ENCODE measurements around the gene UBE4B.
A peak's percentile ranks its signal among the peaks of the same experiment; 100 is the strongest.
"Not testable (repeated sequence)": the region's sequence is repeated elsewhere in the genome, so short reads cannot be mapped to it uniquely, and the experiment has no call there.

Gene UBE4B

DNA sequence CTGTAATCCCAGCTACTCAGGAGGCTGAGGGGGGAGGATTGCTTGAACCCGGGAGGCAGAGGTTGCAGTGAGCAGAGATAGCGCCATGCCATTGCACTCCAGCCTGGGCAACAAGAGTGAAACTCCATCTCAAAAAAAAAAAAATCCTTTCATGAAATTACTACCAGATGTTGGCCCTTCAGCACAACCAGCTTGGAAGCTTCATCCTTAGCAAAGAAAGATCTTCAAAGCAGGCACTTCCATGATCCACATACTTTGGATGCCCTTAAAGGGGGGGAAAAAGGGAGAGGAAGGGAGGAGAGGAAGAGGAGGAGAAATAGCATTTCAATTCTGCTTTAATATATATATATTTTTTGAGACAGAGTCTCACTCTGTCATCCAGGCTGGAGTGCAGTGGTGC lies 12.1 kb upstream of the UBE4B start:
- H3K9me3 Mint-ChIP-seq, H3K36me3 Mint-ChIP-seq, H3K4me3 Mint-ChIP-seq, DNase-seq, CTCF ChIA-PET, H3K27ac Mint-ChIP-seq, H3K4me1 Mint-ChIP-seq: not testable (repeated sequence)
- H3K27me3 Mint-ChIP-seq = peaks cover 25% of the 10 kb centered on the region

GRCh38 chr1:10021992-10022391 lies 10.8 kb upstream of the UBE4B start:
- not testable (repeated sequence) for H3K4me1 Mint-ChIP-seq, H3K9me3 Mint-ChIP-seq, DNase-seq, H3K4me3 Mint-ChIP-seq, H3K27ac Mint-ChIP-seq, H3K36me3 Mint-ChIP-seq
- peaks cover 18% of the 10 kb centered on the region for H3K27me3 Mint-ChIP-seq
- CTCF ChIA-PET = interaction anchor here (0.7 kb wide), 2 partner anchors 144 to 187 kb away, joined by 3 read pairs; no protein-coding TSS in a partner anchor

GRCh38 chr1:10022656-10023055 lies 10.1 kb upstream of the UBE4B start:
- Mint-ChIP-seq H3K36me3 (no peaks in the 10 kb centered on the region), H3K27me3 (peaks cover 18% of the 10 kb centered on the region), H3K4me3 (no peak overlapping the region), H3K27ac (no peak overlapping the region), H3K9me3 (no peaks in the 10 kb centered on the region), H3K4me1 (peaks cover 5% of the 10 kb centered on the region)
- CTCF ChIA-PET = no interaction called here
- no peak for DNase-seq

GRCh38 chr1:10025354-10025753 lies 7.4 kb upstream of the UBE4B start:
- Mint-ChIP-seq H3K4me3 (no peak overlapping the region), H3K27me3 (peaks cover 14% of the 10 kb centered on the region), H3K36me3 (no peaks in the 10 kb centered on the region), H3K9me3 (no peaks in the 10 kb centered on the region), H3K27ac (no peak overlapping the region), H3K4me1 (no peaks in the 10 kb centered on the region)
- DNase-seq = no peak
- CTCF ChIA-PET = no interaction called here

DNA sequence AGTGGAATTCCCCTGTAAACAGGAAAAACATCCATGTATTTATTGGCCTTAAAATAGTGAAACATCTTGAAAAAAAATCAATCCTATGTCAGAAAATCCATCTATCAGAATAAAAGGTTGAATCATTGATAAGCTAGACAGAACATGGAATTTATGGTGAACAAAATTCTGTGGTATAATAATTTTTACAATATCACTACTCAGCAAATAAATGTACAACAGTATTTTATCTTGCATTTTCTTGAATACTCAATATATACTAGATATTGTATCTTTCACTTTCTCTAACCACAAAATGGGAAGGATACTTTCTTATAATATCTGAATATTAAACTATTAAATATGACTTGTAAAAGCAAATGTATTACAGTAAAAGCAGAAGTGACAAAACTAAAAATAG lies 5.7 kb upstream of the UBE4B start:
- CTCF ChIA-PET = interaction anchor here (0.6 kb wide), 1 partner anchor 12 kb away, joined by 3 read pairs; no protein-coding TSS in a partner anchor
- H3K4me3 Mint-ChIP-seq = no peak overlapping the region
- no peak for DNase-seq
- peaks cover 4% of the 10 kb centered on the region for H3K4me1 Mint-ChIP-seq
- peaks cover 9% of the 10 kb centered on the region for H3K27me3 Mint-ChIP-seq
- H3K36me3 Mint-ChIP-seq = no peaks in the 10 kb centered on the region
- no peaks in the 10 kb centered on the region for H3K9me3 Mint-ChIP-seq
- no peak overlapping the region for H3K27ac Mint-ChIP-seq

DNA sequence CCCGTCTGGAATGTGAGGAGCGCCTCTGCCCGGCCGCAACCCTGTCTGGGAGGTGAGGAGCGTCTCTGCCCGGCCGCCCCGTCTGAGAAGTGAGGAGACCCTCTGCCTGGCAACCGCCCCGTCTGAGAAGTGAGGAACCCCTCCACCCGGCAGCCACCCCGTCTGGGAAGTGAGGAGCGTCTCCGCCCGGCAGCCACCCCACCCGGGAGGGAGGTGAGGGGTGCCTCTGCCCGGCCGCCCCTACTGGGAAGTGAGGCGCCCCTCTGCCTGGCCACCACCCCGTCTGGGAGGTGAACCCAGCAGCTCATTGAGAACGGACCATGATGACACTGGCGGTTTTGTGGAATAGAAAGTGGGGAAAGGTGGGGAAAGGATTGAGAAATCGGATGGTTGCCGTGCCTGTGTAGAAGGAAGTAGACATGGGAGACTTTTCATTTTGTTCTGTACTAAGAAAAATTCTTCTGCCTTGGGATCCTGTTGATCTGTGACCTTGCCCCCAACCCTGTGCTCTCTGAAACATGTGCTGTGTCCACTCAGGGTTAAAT lies 3.7 kb upstream of the UBE4B start:
- DNase-seq, H3K9me3 Mint-ChIP-seq, H3K27me3 Mint-ChIP-seq, H3K4me3 Mint-ChIP-seq, H3K27ac Mint-ChIP-seq, H3K36me3 Mint-ChIP-seq, CTCF ChIA-PET: not testable (repeated sequence)
- H3K4me1 Mint-ChIP-seq = peaks cover 17% of the 10 kb centered on the region

- Mint-ChIP-seq H3K4me3 (no peak overlapping the region), H3K36me3 (peaks cover 2% of the 10 kb centered on the region), H3K27me3 (no peaks in the 10 kb centered on the region), H3K9me3 (no peaks in the 10 kb centered on the region), H3K27ac (no peak overlapping the region), H3K4me1 (peaks cover 28% of the 10 kb centered on the region)
- DNase-seq = no peak
- CTCF ChIA-PET = no interaction called here
Observed at GRCh38 chr1:10031461-10031860, 1.3 kb upstream of the UBE4B start.

- DNase-seq = no peak
- Mint-ChIP-seq H3K4me3 (peak overlapping the region; percentile 97), H3K4me1 (peaks cover 28% of the 10 kb centered on the region), H3K36me3 (peaks cover 8% of the 10 kb centered on the region), H3K27ac (peak overlapping the region; percentile 96), H3K27me3 (no peaks in the 10 kb centered on the region), H3K9me3 (no peaks in the 10 kb centered on the region)
- CTCF ChIA-PET = interaction anchor here (1.0 kb wide), 1 partner anchor 177 kb away, joined by 3 read pairs; the partner anchor contains the start of gene KIF1B
Observed at GRCh38 chr1:10033359-10033845, 644 bp downstream of the UBE4B start.

- CTCF ChIA-PET = no interaction called here
- H3K36me3 Mint-ChIP-seq = peaks cover 18% of the 10 kb centered on the region
Observed at GRCh38 chr1:10042746-10043145, 10.0 kb downstream of the UBE4B start.

GRCh38 chr1:10045480-10046355 lies 13.0 kb downstream of the UBE4B start:
- no peak overlapping the region for H3K27ac Mint-ChIP-seq
- H3K27me3 Mint-ChIP-seq = no peaks in the 10 kb centered on the region
- DNase-seq = no peak
- peaks cover 3% of the 10 kb centered on the region for H3K4me1 Mint-ChIP-seq
- H3K36me3 Mint-ChIP-seq = peaks cover 18% of the 10 kb centered on the region
- H3K9me3 Mint-ChIP-seq = no peaks in the 10 kb centered on the region
- no peak overlapping the region for H3K4me3 Mint-ChIP-seq
- CTCF ChIA-PET = no interaction called here

More at GRCh38 chr1:10042746-10043145, 10.0 kb downstream of the UBE4B start:
- Mint-ChIP-seq H3K4me1 (peaks cover 3% of the 10 kb centered on the region), H3K27ac (no peak overlapping the region), H3K4me3 (no peak overlapping the region), H3K9me3 (no peaks in the 10 kb centered on the region), H3K27me3 (no peaks in the 10 kb centered on the region)
- no peak for DNase-seq

- CTCF ChIA-PET = no interaction called here
- no peak overlapping the region for H3K27ac Mint-ChIP-seq
Observed at GRCh38 chr1:10046356-10047085, 13.8 kb downstream of the UBE4B start.

DNA sequence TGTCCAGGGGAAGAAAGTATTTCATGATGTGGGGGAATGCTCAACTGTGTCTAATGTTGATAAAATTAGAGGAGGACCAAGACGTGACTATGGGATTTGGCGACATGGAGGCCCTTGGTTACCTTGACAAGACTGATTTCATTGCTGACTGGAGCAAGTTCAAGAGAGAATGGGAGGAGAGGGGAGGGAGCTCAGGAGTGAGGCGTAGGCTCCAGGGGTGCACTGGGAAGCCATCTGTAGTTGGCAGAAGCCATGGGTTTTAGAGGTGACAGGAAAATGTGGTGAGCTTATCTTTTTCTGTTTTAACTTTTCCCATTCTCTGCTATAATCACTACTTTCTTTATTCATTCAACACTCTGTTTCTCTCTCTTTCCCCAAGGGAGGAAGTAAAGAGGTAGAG lies 15.8 kb downstream of the UBE4B start:
- DNase-seq = no peak
- Mint-ChIP-seq H3K27ac (no peak overlapping the region), H3K9me3 (no peaks in the 10 kb centered on the region), H3K27me3 (no peaks in the 10 kb centered on the region), H3K4me3 (no peak overlapping the region), H3K36me3 (peaks cover 21% of the 10 kb centered on the region), H3K4me1 (no peaks in the 10 kb centered on the region)
- CTCF ChIA-PET = no interaction called here

More at GRCh38 chr1:10046356-10047085, 13.8 kb downstream of the UBE4B start:
- Mint-ChIP-seq H3K4me1 (peaks cover 3% of the 10 kb centered on the region), H3K36me3 (peaks cover 21% of the 10 kb centered on the region), H3K4me3 (no peak overlapping the region), H3K27me3 (no peaks in the 10 kb centered on the region), H3K9me3 (no peaks in the 10 kb centered on the region)
- no peak for DNase-seq

- CTCF ChIA-PET = no interaction called here
- Mint-ChIP-seq H3K27ac (no peak overlapping the region), H3K27me3 (no peaks in the 10 kb centered on the region), H3K36me3 (peaks cover 21% of the 10 kb centered on the region), H3K4me3 (no peak overlapping the region), H3K4me1 (no peaks in the 10 kb centered on the region), H3K9me3 (no peaks in the 10 kb centered on the region)
- DNase-seq = no peak
Observed at GRCh38 chr1:10050611-10051010, 17.9 kb downstream of the UBE4B start.

DNA sequence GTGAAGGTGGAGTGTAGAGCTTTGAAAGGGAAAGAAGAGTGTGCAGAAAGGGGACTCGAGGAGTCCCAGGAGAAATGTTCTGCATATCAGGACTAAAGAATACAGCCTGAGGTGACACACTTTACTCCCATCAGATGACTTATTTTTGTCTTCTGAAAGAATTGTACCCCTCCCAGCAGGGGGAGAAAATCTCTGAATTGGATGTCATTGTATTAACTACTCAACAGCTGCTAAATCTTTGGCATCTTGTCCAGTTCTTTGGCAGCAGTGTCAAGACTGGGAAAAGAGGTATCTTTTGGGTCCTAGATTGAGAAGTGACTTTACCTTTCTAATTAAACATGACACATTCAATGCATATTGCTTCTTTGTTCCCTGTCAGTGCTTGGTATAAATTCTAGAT lies 18.9 kb downstream of the UBE4B start:
- CTCF ChIA-PET = no interaction called here
- Mint-ChIP-seq H3K27me3 (no peaks in the 10 kb centered on the region), H3K36me3 (peaks cover 21% of the 10 kb centered on the region), H3K4me1 (no peaks in the 10 kb centered on the region), H3K9me3 (no peaks in the 10 kb centered on the region), H3K27ac (no peak overlapping the region), H3K4me3 (no peak overlapping the region)
- DNase-seq = no peak
